ENCODE data around the gene ERC2. TPM values are rescaled to one million over a fixed set of nuclear protein-coding genes. Genes with fewer than 3 reads are reported as not detected.

ERC2 gene
- polyA plus RNA-seq, 2 of the 4 experiments (the other 2 are of a cell fraction): 0.16 TPM; not detected in 1

DNA sequence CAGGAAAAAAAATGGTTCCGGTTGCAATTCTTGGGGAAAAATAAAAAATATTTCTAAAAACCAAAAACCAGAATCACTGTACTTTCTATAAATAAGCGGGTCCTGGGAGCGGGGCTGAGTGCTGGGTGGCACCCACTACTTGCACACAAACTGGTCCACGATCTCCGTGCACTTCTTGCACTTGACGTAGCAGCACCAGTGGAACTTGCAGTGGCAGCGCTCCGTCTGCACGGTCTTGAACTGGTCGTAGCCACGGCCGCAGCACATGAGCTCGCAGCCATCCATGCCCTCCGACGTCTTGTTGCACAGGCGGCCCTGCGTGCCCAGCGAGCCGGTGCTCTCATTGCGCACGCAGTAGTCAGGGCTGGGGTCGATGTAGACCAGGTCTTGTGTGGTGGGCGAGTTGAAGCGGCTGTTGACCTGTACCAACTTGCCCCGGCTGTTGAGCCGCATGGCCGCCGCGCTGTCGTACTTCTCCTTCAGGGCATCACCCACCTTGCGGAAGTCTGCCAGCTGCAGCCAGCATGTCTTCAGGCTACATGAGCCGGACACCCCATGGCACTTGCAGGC lies 998.2 kb downstream of the ERC2 start:
- Histone ChIP-seq H3K27ac (no peak overlapping the region), H3K4me3 (no peak overlapping the region), H3K9me3 (no peaks in the 10 kb centered on the region), H3K4me1 (no peaks in the 10 kb centered on the region), H3K4me2 (no peak overlapping the region)
- POLR2A ChIA-PET: no interaction called here
- 73% methylated on average over 22 of the region's 32 CpGs for WGBS (ENCODE audit: missing lambda C conversion rate)
- ATAC-seq (no peak), DNase-seq (ENCODE audit: low read depth in 1 of 2, low spot score in 1 of 2) (no peak), FAIRE-seq (no peak)
- CTCF ChIA-PET: no interaction called here
- TF ChIP-seq HOXA7 (CRISPR knock-in tag; IDR thresholded peaks at IDR 0.05) (no peak), ZFP36 (IDR thresholded peaks at IDR 0.05; ENCODE audit: borderline replicate concordance, partially characterized antibody) (no peak), SMC3 (IDR thresholded peaks at IDR 0.05) (no peak), POLR2AphosphoS2 (conservative IDR thresholded peaks at IDR 0.05; ENCODE audit: low read length) (no peak), ZSCAN20 (CRISPR knock-in tag; IDR thresholded peaks at IDR 0.05) (no peak), JUN (IDR thresholded peaks at IDR 0.05) (no peak), NR3C1 (IDR thresholded peaks at IDR 0.05) (no peak), HDAC2 (IDR thresholded peaks at IDR 0.05) (no peak)
- TF ChIP-seq, protein P1, sequence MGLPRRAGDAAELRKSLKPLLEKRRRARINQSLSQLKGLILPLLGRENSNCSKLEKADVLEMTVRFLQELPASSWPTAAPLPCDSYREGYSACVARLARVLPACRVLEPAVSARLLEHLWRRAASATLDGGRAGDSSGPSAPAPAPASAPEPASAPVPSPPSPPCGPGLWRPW (IDR thresholded peaks at IDR 0.05): no peak
- TF ChIP-seq, protein P2, sequence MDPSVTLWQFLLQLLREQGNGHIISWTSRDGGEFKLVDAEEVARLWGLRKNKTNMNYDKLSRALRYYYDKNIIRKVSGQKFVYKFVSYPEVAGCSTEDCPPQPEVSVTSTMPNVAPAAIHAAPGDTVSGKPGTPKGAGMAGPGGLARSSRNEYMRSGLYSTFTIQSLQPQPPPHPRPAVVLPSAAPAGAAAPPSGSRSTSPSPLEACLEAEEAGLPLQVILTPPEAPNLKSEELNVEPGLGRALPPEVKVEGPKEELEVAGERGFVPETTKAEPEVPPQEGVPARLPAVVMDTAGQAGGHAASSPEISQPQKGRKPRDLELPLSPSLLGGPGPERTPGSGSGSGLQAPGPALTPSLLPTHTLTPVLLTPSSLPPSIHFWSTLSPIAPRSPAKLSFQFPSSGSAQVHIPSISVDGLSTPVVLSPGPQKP (IDR thresholded peaks at IDR 0.05; ENCODE audit: low read depth, low read length): no peak
- TF ChIP-seq, protein P3, sequence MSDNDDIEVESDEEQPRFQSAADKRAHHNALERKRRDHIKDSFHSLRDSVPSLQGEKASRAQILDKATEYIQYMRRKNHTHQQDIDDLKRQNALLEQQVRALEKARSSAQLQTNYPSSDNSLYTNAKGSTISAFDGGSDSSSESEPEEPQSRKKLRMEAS (IDR thresholded peaks at IDR 0.05): no peak

DNA sequence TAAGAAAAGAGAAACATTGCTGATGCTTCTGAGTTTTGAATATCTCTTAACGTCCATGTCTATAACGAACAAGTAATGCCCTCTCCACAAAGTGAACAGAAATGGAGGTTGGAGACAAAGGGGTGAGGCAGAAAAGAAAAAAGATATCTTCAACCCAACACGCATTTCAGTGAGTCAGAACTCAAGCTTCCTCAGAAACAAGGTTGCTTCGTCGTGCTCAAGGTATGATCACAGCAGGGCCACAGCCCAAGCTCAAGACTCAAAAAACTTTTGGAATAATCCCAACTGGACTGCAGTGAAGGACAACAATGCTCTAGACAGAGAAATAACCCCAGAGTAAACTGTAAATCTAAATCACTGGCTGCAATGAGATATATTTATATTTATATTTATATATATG lies 1000.0 kb downstream of the ERC2 start:
- ChIA-PET CTCF (interaction anchor here (0.7 kb wide), 1 partner anchor 14 kb away, joined by 3 read pairs; no protein-coding TSS in a partner anchor), POLR2A (no interaction called here)
- H3K4me2 ChIP-seq: no peak overlapping the region
- H3K9me3 ChIP-seq: no peaks in the 10 kb centered on the region
- no peak for ATAC-seq
- 3% methylated on average over 5 of the region's 5 CpGs for WGBS (ENCODE audit: missing lambda C conversion rate)
- no peak overlapping the region for H3K27ac ChIP-seq
- H3K4me1 ChIP-seq: no peaks in the 10 kb centered on the region
- no peak for DNase-seq (ENCODE audit: low read depth in 1 of 2, low spot score in 1 of 2)
- no peak overlapping the region for H3K4me3 ChIP-seq
- no peak for FAIRE-seq
- TF ChIP-seq TFCP2L1 (CRISPR knock-in tag; IDR thresholded peaks at IDR 0.05) (no peak), JUN (IDR thresholded peaks at IDR 0.05) (no peak), ZFP36 (IDR thresholded peaks at IDR 0.05; ENCODE audit: borderline replicate concordance, partially characterized antibody) (no peak), NFE2L2 (conservative IDR thresholded peaks at IDR 0.05; ENCODE audit: low read length) (no peak), SMC3 (IDR thresholded peaks at IDR 0.05) (no peak), FOSB (CRISPR knock-in tag; IDR thresholded peaks at IDR 0.05) (no peak), POLR2AphosphoS2 (conservative IDR thresholded peaks at IDR 0.05; ENCODE audit: low read length) (no peak), CEBPB (IDR thresholded peaks at IDR 0.05) (no peak), ESRRA (IDR thresholded peaks at IDR 0.05; ENCODE audit: borderline replicate concordance, low read length) (no peak), JUNB (IDR thresholded peaks at IDR 0.05) (no peak), HEYL (CRISPR knock-in tag; IDR thresholded peaks at IDR 0.05) (no peak), GATA3 (IDR thresholded peaks at IDR 0.05; ENCODE audit: borderline replicate concordance) (no peak), HDAC2 (IDR thresholded peaks at IDR 0.05) (no peak)
- TF ChIP-seq, protein P3 (IDR thresholded peaks at IDR 0.05): no peak
- TF ChIP-seq, protein P2 (IDR thresholded peaks at IDR 0.05; ENCODE audit: low read depth, low read length): no peak

DNA sequence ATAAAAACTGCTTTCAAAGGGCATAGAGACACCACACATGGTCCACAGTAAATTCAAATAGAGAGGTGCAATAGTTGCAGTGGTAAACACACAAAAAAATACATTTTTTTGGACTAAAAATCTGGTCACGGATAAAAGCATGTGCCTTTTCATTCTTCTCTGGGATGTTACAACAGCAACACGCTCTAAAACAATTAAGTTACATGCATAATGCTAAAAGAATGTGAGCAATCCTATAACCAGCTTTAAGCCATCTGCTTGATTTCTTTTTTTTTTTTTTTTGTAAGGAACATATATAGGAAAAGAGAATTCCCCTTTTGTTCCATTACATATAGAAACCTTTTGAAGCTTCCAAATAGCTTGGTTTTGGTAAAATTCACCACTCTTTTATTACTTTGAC lies 1001.2 kb downstream of the ERC2 start:
- DNase-seq (ENCODE audit: low read depth in 1 of 2, low spot score in 1 of 2) (no peak), FAIRE-seq (no peak), ATAC-seq (no peak)
- 23% methylated on average over 2 of the region's 2 CpGs for WGBS (ENCODE audit: missing lambda C conversion rate)
- no peaks in the 10 kb centered on the region for H3K9me3 ChIP-seq
- no peaks in the 10 kb centered on the region for H3K4me1 ChIP-seq
- no peak overlapping the region for H3K4me3 ChIP-seq
- ChIA-PET CTCF (no interaction called here), POLR2A (no interaction called here)
- TF ChIP-seq HOXB5 (CRISPR knock-in tag; IDR thresholded peaks at IDR 0.05) (no peak), SMC3 (IDR thresholded peaks at IDR 0.05) (no peak)
- TF ChIP-seq, protein P3 (IDR thresholded peaks at IDR 0.05): no peak
- H3K4me2 ChIP-seq: no peak overlapping the region
- H3K27ac ChIP-seq: no peak overlapping the region
